GM23248 (cell line): ENCODE measurements around the gene C22orf23. TPM values are rescaled to one million over a fixed set of nuclear protein-coding genes. Genes with fewer than 3 reads are reported as not detected.
"Not testable (repeated sequence)": the region's sequence is repeated elsewhere in the genome, so short reads cannot be mapped to it uniquely, and the experiment has no call there.

Experiments
- DNase-seq: peaks from one replicate; pipeline ENCODE4 v3.0.0-alpha.2; 2015
- H2AFZ ChIP-seq: fragments of 200-600 bp; sonication (generic); 2 replicates; pipeline ENCODE4 v1.6.1; 2016; ENCODE audit warnings: antibody characterized with exemption
- H3F3A ChIP-seq: fragments of 200-600 bp; sonication (generic); 2 replicates; pipeline ENCODE4 v1.6.1; 2016; ENCODE audit warnings: mild to moderate bottlenecking, antibody characterized with exemption, mixed run types; ENCODE audit not compliant: insufficient read depth
- H3K27ac ChIP-seq: fragments of 200-600 bp; sonication (generic); 2 replicates; pipeline ENCODE4 v1.5.1; 2016; ENCODE audit warnings: mild to moderate bottlenecking
- H3K27me3 ChIP-seq: fragments of 200-600 bp; sonication (generic); replicated peaks from 2 replicates; pipeline ENCODE4 v1.6.1; 2016; ENCODE audit warnings: mild to moderate bottlenecking; ENCODE audit not compliant: insufficient read depth
- H3K36me3 ChIP-seq: fragments of 200-600 bp; sonication (generic); 2 replicates; pipeline ENCODE4 v1.6.1; 2016; ENCODE audit warnings: low read depth, mild to moderate bottlenecking
- H3K4me1 ChIP-seq: fragments of 200-600 bp; sonication (generic); 2 replicates; pipeline ENCODE4 v1.6.1; 2016; ENCODE audit warnings: mild to moderate bottlenecking; ENCODE audit not compliant: insufficient read depth
- H3K4me2 ChIP-seq: fragments of 200-600 bp; sonication (generic); one replicate; pipeline ENCODE4 v1.6.1; 2016; ENCODE audit warnings: mild to moderate bottlenecking; ENCODE audit not compliant: unreplicated experiment
- H3K4me3 ChIP-seq: fragments of 200-600 bp; sonication (generic); 2 replicates; pipeline ENCODE4 v1.5.1; 2016; ENCODE audit warnings: mild to moderate bottlenecking
- H3K79me2 ChIP-seq: fragments of 200-600 bp; sonication (generic); 2 replicates; pipeline ENCODE4 v1.6.1; 2016; ENCODE audit warnings: mild to moderate bottlenecking; ENCODE audit not compliant: insufficient read depth
- H3K9ac ChIP-seq: fragments of 200-600 bp; sonication (generic); 2 replicates; pipeline ENCODE4 v1.6.1; 2016; ENCODE audit warnings: mild to moderate bottlenecking
- H3K9me2 ChIP-seq: fragments of 200-600 bp; sonication (generic); 2 replicates; pipeline ENCODE4 v1.6.1; 2016; ENCODE audit warnings: mixed run types, mild to moderate bottlenecking, moderate library complexity; ENCODE audit not compliant: insufficient read depth
- H3K9me3 ChIP-seq: fragments of 200-600 bp; sonication (generic); one replicate; pipeline ENCODE4 v1.6.1; 2017; ENCODE audit warnings: low read depth
- H4K20me1 ChIP-seq: fragments of 200-600 bp; sonication (generic); 2 replicates; pipeline ENCODE4 v1.6.0; 2016; ENCODE audit not compliant: insufficient read depth
- EZH2 ChIP-seq: fragments of 200-600 bp; sonication (generic); IDR thresholded peaks from 2 replicates; pipeline ENCODE4 v1.6.1; 2018; ENCODE audit warnings: antibody characterized with exemption, mild to moderate bottlenecking; ENCODE audit not compliant: insufficient read depth, poor library complexity, severe bottlenecking
- EZH2phosphoT487 ChIP-seq: fragments of 200-600 bp; sonication (generic); IDR thresholded peaks from 2 replicates; pipeline ENCODE4 v1.6.1; 2018; ENCODE audit warnings: antibody characterized with exemption, moderate library complexity, mild to moderate bottlenecking, low read depth; ENCODE audit not compliant: insufficient read depth
- WGBS, 2 experiments: methylation state at CpG; one replicate each; pipeline ENCODE4 v1.1.6; 2015 to 2017; ENCODE audit warnings: low lambda C conversion rate in 2 of 2, low coverage in 1 of 2; ENCODE audit errors: missing lambda C conversion rate in 2 of 2; 5-methylcytosine and 5-hydroxymethylcytosine counted together
- in situ Hi-C: fragments of 300-500 bp; cut with MboI; formaldehyde crosslinking; loops from 2 replicates; pipeline ENCODE4 v1.15.0; 2020
- polyA plus RNA-seq: library from polyadenylated mRNA; unstranded; fragments of >200 nt; fragmentation: Nextera tagmentation; extraction: Ambion mirVana; gene quantifications from 2 replicates; pipeline ENCODE4 v1.2.1, GENCODE V29; 2016
- total RNA-seq: library from RNA; depleted of rRNA; stranded (reverse); fragments of >200 nt; shearing (Covaris generic); gene quantifications from 2 replicates; pipeline ENCODE4 v1.2.3, GENCODE V29; 2014

Gene C22orf23
- total and polyA plus RNA-seq, 2 experiments from 2014 or later: 0.22 to 1.1 TPM

GRCh38 chr22:37951305-37951704 is 2.1 kb downstream of the C22orf23 start:
- Histone ChIP-seq H3K27me3 (no peaks in the 10 kb centered on the region), H3K4me1 (peaks cover 14% of the 10 kb centered on the region), H2AFZ (no peak overlapping the region), H3K27ac (no peak overlapping the region; the same call in 1 of the 2 replicates), H3K4me3 (no peak overlapping the region), H3K4me2 (no peak overlapping the region), H3F3A (0 out of 2 replicates have a peak, but pooled peaks cover 4% of the 10 kb centered on the region), H3K79me2 (peaks cover 27% of the 10 kb centered on the region), H3K9me3 (no peaks in the 10 kb centered on the region), H3K36me3 (no peaks in the 10 kb centered on the region), H3K9me2 (no peaks in the 10 kb centered on the region), H3K9ac (no peak overlapping the region), H4K20me1 (no peaks in the 10 kb centered on the region)
- in situ Hi-C loops: no loop called here
- peak; percentile 57 for DNase-seq
- no peak for TF ChIP-seq EZH2
- no peak for TF ChIP-seq EZH2phosphoT487
- WGBS, 2 experiments: 36 to 46% methylated on average over 8 of the region's 8 CpGs

- H3K4me3 ChIP-seq, H4K20me1 ChIP-seq, DNase-seq, H3F3A ChIP-seq, H3K9ac ChIP-seq, H3K27me3 ChIP-seq, in situ Hi-C loops, H3K4me2 ChIP-seq, H3K9me3 ChIP-seq, H3K36me3 ChIP-seq, H3K4me1 ChIP-seq, H3K27ac ChIP-seq, H2AFZ ChIP-seq, H3K79me2 ChIP-seq, H3K9me2 ChIP-seq: not testable (repeated sequence)
- 92 to 96% methylated on average over 12 to 14 of the region's 14 CpGs for WGBS, 2 experiments
Measured at GRCh38 chr22:37947142-37947795, 6.1 kb downstream of the C22orf23 start.

- H3K4me2 ChIP-seq, in situ Hi-C loops, H3K27me3 ChIP-seq, H3K27ac ChIP-seq, H3K36me3 ChIP-seq, H3K9ac ChIP-seq, H3K4me1 ChIP-seq, H3K4me3 ChIP-seq, H3F3A ChIP-seq, H3K9me3 ChIP-seq, DNase-seq, H4K20me1 ChIP-seq, H3K9me2 ChIP-seq, H3K79me2 ChIP-seq, H2AFZ ChIP-seq: not testable (repeated sequence)
- 91 to 94% methylated on average over 11 of the region's 11 CpGs for WGBS, 2 experiments
Measured at GRCh38 chr22:37944423-37944822, 9.0 kb downstream of the C22orf23 start.

- no peaks in the 10 kb centered on the region for H3K9me2 ChIP-seq
- no peaks in the 10 kb centered on the region for H3K79me2 ChIP-seq
- 89 to 90% methylated on average over 7 of the region's 7 CpGs for WGBS, 2 experiments
- no peaks in the 10 kb centered on the region for H3K27me3 ChIP-seq
- no peaks in the 10 kb centered on the region for H3F3A ChIP-seq
- no peak overlapping the region for H3K4me2 ChIP-seq
- no peak overlapping the region for H3K9ac ChIP-seq
- no peaks in the 10 kb centered on the region for H4K20me1 ChIP-seq
- H2AFZ ChIP-seq: no peak overlapping the region
- peaks cover 11% of the 10 kb centered on the region; the same call in 1 of the 2 replicates for H3K36me3 ChIP-seq
- in situ Hi-C loops: no loop called here
- DNase-seq: no peak
- no peak for TF ChIP-seq EZH2phosphoT487
- TF ChIP-seq EZH2: no peak
- peaks cover 4% of the 10 kb centered on the region; the same call in 1 of the 2 replicates for H3K4me1 ChIP-seq
- no peak overlapping the region for H3K27ac ChIP-seq
- no peak overlapping the region for H3K4me3 ChIP-seq
- no peaks in the 10 kb centered on the region for H3K9me3 ChIP-seq
Measured at GRCh38 chr22:37943825-37944198, 9.6 kb downstream of the C22orf23 start.
